Islet precursor cell (in vitro differentiated cells): Measurements from ENCODE around the gene AJAP1.

ENCODE experiments used
- DNase-seq: peaks from one replicate; pipeline ENCODE4 v3.0.0-alpha.2; 2018

AJAP1 gene

DNA sequence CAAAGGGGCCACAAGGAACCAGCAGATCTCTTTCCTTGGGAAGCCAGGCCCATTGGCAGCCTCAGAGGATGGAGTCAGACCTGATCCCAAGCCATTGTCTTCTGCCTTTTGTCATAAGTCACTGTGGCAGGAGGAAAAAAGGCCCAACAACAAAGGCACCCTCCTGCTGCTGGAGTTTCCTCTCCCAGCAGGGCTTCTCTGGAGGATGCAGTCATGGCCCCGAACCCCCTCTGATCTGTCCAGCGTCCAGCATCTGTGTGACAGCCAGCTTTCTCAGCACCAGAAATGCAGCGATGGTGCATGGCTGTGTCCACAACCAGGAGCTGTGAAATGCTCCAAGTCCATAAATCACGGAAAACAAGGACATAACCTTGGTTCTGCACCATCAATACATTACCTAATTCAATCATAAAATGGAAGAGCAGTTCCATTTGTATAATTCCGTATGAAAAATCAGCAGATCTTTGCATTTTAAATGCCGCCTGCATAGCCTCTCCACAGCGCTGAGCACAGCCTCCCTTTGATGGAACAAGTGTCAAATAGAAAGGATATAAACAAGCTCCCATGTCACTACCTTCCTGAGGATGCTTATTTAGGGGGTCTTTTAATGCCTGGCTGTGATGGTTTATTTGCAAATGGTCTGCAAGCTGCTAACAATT is 30.6 kb downstream of the AJAP1 start:
- no peak for DNase-seq

GRCh38 chr1:4685523-4685865 is 31.1 kb downstream of the AJAP1 start:
- no peak for DNase-seq

DNA sequence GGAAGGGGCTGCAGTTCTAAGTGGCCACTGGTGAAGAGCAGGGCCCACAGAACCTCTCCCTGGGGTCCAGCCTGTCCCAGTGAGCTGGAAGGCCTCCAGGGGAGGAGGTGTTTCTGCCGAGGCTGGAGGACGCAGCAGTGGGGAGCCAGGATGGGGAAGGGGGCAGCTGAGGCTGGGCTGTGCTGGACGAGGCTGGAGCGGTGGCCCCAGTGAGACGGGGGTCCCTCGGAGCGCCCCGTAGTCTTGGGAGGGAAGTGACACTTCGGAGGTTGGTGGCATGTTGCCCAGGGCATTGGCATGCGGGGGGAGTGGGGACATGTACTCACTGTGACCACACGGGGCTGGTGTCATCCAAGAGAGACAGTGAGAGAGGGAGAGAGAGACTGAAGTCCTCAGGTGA is 33.5 kb downstream of the AJAP1 start:
- DNase-seq, result no peak

- no peak for DNase-seq
Observed at GRCh38 chr1:4689271-4689935, 35.0 kb downstream of the AJAP1 start.

- no peak for DNase-seq
Observed at GRCh38 chr1:4689941-4690635, 35.7 kb downstream of the AJAP1 start.

GRCh38 chr1:4690951-4691675 is 36.7 kb downstream of the AJAP1 start:
- DNase-seq, result no peak

GRCh38 chr1:4691766-4692405 is 37.5 kb downstream of the AJAP1 start:
- DNase-seq, result no peak

GRCh38 chr1:4692437-4692836 is 38.0 kb downstream of the AJAP1 start:
- no peak for DNase-seq

GRCh38 chr1:4693331-4693730 is 38.9 kb downstream of the AJAP1 start:
- no peak for DNase-seq

GRCh38 chr1:4693891-4694290 is 39.5 kb downstream of the AJAP1 start:
- no peak for DNase-seq

DNA sequence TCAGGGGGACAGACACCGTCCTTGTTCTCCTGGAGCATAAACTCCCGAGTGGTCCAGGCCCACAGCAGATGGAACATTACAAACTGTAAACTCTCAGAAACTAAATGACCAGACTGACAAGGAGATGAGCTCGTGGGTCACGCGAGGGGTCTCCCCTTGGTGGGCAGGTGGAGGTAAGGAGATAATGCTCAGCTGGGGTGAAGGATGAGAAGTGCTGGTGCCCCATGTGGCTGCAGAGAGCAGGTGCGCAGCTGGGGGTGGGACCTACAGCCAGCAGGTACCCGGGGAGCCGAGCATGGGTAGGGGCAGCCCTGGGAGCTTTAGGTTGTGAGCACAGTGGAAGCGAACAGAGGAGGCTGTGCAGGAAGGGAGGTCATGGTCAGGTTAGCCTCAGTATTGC is 40.1 kb downstream of the AJAP1 start:
- DNase-seq, result no peak

DNA sequence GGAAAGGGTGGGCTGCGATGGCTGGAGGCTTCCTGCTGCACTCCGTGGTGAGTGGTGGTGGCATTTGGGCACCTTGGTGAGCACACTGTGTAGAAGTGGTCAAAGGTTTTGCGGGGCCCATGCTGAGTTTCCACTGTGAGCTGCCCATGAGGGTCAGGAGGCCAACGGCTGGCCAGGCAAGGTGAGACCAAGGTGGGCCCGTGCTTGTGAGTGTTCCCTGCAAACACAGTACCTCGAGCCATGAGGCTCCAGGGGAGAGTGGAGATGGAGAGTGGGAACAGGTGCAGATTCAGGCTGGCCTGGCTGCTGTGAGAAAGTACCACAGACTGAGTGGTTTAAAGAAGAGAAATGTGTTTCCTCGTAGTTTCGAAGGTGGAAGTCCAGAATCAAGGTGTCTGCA is 40.8 kb downstream of the AJAP1 start:
- no peak for DNase-seq

- no peak for DNase-seq
Observed at GRCh38 chr1:4696161-4696745, 41.8 kb downstream of the AJAP1 start.

- DNase-seq, result no peak
Observed at GRCh38 chr1:4696753-4697152, 42.3 kb downstream of the AJAP1 start.

DNA sequence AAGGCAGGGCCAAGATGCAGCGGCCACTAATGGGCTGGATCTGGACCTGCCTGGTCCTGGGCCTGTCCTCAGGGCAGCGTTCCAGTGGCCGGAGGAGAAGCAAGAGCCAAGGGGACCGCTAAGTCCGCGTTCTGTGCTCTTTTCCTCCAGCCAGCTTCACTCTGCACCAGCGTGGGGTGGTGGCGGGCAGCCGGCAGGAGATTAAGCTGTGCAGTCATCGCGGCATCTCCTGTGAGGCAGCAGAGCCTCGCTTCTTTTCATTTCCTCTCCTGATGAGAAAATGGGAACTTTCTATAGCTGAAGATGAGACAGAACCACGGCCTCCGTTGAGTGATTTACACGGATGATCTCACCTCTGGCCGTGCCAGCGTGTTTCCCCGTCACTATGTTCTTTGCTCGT is 43.4 kb downstream of the AJAP1 start:
- no peak for DNase-seq

DNA sequence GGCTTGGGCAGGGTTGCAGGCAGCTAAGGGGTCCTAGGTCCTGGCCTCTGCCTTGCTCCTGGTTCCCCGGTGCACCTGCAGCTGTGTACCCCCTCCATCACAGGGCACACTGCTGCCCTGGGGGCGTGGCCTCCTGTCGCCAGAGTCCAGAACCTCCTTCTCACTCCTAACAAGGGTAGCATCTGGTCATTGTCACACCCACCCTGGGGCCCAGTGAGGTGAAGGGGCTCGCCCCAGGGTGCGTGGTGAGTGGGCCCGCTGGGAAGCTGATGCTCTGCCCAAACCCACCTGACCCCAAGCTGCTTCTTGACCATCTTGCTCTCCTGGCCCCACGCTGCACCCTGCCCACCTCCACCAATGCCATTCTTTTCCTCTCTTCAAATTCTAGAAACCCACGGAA is 44.5 kb downstream of the AJAP1 start:
- DNase-seq, result no peak

DNA sequence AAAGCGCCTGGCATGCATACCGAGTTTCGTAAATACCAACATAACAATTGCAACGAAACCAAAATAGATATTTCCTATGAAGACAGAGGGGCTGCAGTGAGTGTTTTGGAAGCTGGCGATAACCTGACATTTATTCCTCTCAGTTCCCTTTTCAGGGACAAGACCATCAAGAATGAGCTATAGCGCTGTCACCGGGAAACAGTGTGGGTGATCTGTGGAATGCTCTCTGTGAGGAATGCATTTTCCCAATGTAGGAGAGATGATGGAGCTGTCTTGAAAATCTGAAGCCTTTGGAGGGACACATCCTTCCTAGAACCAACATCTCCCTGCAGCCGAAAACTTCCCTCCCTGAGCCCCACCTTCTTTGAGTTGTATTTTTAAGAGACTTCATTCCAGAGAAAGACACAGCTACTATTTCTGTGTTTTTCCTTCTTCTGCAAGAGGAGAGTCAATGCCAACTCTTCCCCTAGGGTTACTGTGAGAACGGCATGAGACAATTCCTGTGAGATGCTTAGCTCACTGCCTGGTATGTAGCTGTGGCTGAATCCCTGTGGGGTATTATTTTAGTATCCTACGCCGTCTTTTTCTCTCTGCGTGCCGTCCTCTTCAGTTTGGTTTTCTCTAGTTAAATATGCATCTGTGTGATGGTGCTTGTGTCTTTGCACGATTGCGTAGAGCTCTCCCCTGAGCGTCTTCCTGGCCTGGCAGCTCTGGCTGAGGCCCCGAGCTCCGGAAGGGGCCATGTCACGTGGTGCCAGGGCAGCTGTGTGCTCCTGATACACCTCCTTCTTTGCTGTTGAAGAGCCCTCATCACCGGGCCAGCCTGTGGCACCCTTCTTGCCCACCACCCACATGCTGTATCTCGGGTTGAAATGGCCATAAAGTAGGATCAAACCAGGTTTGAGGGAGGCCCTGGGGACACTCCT is 45.2 kb downstream of the AJAP1 start:
- no peak for DNase-seq

- no peak for DNase-seq
Observed at GRCh38 chr1:4700801-4701200, 46.4 kb downstream of the AJAP1 start.

GRCh38 chr1:4701276-4701675 is 46.9 kb downstream of the AJAP1 start:
- no peak for DNase-seq

DNA sequence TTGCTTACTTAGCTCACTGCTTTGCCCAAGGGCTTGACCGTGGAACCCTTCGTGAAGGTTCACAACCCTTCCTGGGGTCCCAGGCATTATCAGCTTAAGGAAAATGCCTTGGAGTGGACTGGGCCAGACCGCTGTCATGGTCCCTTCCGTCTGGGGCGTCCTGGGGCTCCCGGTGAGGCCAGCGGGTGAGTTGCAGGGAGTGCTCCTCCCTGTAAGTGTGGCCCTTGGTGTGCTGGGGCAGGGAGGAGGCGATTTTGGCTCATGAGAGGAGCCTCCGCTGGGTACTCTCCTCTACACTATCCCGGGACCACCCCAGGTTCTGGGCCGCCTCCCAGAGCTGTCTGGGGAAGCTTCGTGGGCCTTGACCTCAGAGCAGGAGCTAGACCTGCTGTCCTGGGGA is 48.1 kb downstream of the AJAP1 start:
- no peak for DNase-seq

GRCh38 chr1:4702932-4703331 is 48.5 kb downstream of the AJAP1 start:
- DNase-seq, result no peak

DNA sequence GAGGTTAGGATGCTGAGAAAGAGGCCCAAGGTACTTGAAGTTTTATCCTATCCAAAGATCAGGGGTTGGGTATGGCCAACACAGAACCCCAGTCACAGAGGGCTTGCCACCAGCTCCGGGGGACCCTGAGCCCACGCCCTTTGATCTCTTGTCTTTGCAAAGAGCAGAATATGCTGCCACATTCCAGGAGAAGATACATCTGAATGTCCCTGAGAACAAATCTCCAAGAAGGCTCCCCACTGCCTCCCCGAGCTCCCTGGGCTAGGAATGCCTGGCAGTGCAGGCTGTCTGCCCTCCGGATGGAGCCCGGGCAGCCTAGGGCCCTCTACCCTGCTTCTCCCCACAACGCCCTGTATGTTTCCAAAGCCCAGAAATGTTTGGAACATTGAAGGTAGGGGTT is 49.2 kb downstream of the AJAP1 start:
- no peak for DNase-seq
